Esophagus muscularis mucosa (tissue), 3 donors: ENCODE measurements around the gene PDP2.

Source experiments
- CTCF ChIP-seq, 3 experiments: fragments of 200-600 bp in 2 of 3; fragments of 450-650 bp in 1 of 3; sonication (generic) in 2 of 3; IDR thresholded peaks; one replicate each; pipeline ENCODE4 v1.5.1; 2017 to 2019; ENCODE audit warnings: antibody characterized with exemption in 3 of 3, mild to moderate bottlenecking in 2 of 3, moderate library complexity in 1 of 3
- POLR2A ChIP-seq: fragments of 450-650 bp; IDR thresholded peaks from one replicate; pipeline ENCODE4 v1.6.1; 2017; ENCODE audit warnings: antibody characterized with exemption, moderate library complexity, mild to moderate bottlenecking, low read depth
- POLR2AphosphoS5 ChIP-seq, 2 donors: sonication (generic); formaldehyde crosslinking; IDR thresholded peaks; one replicate each; pipeline ENCODE4 v1.6.1; 2017; ENCODE audit warnings: antibody characterized with exemption in 2 of 2

GRCh38 chr16:66849021-66849420, 31.3 kb upstream of the PDP2 start:
- TF ChIP-seq CTCF (IDR thresholded peaks at IDR 0.05): no peak
- no peak for TF ChIP-seq POLR2A
- no peak for TF ChIP-seq POLR2AphosphoS5 (IDR thresholded peaks at IDR 0.05)
